ENCODE data around the gene ITGAE.
"Not testable (repeated sequence)": the region's sequence is repeated elsewhere in the genome, so short reads cannot be mapped to it uniquely, and the experiment has no call there.

- not testable (repeated sequence) for TF ChIP-seq CTCF, EP300, POLR2A, POLR2AphosphoS5 (IDR thresholded peaks at IDR 0.05)
Measured at GRCh38 chr17:3844556-3844955, 43.6 kb upstream of the ITGAE start.

All from sigmoid colon (tissue), 4 donors.